22Rv1 (cell line): ENCODE data around the gene HBE1.

Experiments
- H3K27ac ChIP-seq: fragments of 450-650 bp; 2 replicates; pipeline ENCODE4 v1.5.1; 2017
- CTCF ChIP-seq: fragments of 450-650 bp; IDR thresholded peaks from 2 replicates; pipeline ENCODE4 v1.5.1; 2017; ENCODE audit warnings: mild to moderate bottlenecking
- ZFX ChIP-seq: fragments of 450-650 bp; IDR thresholded peaks from 2 replicates; pipeline ENCODE4 v1.6.1; 2017; ENCODE audit warnings: antibody characterized with exemption, borderline replicate concordance

The HBE1 gene

GRCh38 chr11:5237420-5237819 lies 32.3 kb downstream of the HBE1 start:
- TF ChIP-seq ZFX (no peak), CTCF (no peak)
- no peak overlapping the region for H3K27ac ChIP-seq

DNA sequence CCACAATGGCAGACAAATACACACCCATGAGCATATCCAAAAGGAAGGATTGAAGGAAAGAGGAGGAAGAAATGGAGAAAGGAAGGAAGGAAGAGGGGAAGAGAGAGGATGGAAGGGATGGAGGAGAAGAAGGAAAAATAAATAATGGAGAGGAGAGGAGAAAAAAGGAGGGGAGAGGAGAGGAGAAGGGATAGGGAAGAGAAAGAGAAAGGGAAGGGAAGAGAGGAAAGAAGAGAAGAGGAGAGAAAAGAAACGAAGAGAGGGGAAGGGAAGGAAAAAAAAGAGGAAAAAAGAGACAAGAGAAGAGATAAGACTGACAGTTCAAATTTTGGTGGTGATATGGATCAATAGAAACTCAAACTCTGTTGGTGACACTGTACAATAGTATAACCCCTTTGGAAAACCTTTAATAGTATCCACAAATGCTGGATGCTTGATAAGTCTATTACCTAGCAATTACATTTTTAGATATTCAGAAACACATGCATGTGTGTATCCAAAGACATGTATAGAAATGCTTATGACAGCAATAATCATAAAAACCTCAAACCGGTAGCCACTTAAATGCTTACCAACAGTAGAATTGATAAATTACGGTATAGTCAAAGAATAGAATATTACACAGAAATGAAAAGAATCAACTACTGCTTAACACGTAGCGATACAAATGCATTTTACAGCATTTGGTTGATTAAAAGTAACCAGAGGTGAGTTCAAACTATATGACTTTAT lies 34.2 kb downstream of the HBE1 start:
- no peak for TF ChIP-seq CTCF
- TF ChIP-seq ZFX, result no peak
- no peak overlapping the region for H3K27ac ChIP-seq

DNA sequence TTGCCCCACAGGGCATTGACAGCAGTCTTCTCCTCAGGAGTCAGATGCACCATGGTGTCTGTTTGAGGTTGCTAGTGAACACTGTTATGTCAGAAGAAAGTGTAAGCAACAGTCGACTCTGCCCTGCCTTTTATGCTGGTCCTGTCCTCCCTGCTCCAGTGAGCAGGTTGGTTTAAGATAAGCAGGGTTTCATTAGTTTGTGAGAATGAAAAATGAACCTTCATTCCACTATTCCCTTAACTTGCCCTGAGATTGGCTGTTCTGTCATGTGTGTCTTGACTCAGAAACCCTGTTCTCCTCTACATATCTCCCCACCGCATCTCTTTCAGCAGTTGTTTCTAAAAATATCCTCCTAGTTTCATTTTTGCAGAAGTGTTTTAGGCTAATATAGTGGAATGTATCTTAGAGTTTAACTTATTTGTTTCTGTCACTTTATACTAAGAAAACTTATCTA lies 35.3 kb downstream of the HBE1 start, which contains the start of gene HBD:
Gene HBD, minus strand, starts transcription at position 103 of the 454 bp plus-strand sequence. Its CDS starts 50 bp downstream, at position 53.
- H3K27ac ChIP-seq, result no peak within 1 kb of the TSS

GRCh38 chr11:5233307-5233706 lies 36.4 kb downstream of the HBE1 start:
- no peak overlapping the region for H3K27ac ChIP-seq
- no peak for TF ChIP-seq CTCF

More for the DNA sequence above, 35.3 kb downstream of the HBE1 start, which contains the start of gene HBD:
- no peak for TF ChIP-seq ZFX
- no peak for TF ChIP-seq CTCF

DNA sequence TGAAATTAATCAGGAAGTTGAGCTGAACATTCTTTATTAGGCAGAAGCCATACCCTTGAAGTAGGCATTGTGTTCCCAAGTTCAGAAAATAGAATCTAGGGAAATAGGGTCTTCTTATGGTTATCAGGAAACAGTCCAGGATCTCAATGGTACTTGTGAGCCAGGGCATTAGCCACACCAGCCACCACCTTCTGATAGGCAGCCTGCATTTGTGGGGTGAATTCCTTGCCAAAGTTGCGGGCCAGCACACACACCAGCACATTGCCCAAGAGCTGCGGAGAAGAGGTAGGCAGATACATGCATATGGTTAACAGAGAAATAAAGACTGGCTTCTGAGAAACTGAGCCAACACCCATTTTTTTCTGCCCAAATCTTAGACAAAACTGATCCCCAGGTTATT lies 36.9 kb downstream of the HBE1 start:
- no peak overlapping the region for H3K27ac ChIP-seq
- no peak for TF ChIP-seq ZFX
- no peak for TF ChIP-seq CTCF

DNA sequence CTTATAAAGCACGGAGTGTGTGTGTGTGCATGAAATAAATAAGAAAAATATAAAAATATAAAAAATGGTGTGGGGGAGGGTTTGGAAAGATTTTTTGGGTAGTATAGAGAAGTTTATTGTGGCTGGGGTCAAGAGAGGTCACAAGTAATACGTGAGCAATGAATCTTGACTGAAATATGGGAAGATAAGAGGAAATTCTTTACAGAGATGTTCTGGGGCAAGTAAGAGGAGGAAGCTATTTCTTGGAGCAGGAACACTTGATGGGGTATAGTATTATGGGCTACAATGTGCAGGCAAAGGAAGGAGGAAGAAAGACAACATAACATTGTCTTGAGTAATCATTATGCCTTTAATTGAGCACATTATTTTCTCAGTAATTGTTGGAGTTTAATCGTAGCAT lies 37.6 kb downstream of the HBE1 start:
- no peak for TF ChIP-seq CTCF
- TF ChIP-seq ZFX, result no peak
- H3K27ac ChIP-seq, result no peak overlapping the region

GRCh38 chr11:5231111-5231510 lies 38.6 kb downstream of the HBE1 start:
- no peak for TF ChIP-seq CTCF
- TF ChIP-seq ZFX, result no peak
- H3K27ac ChIP-seq, result no peak overlapping the region
